ENCODE results near the gene TJP2.

DNA sequence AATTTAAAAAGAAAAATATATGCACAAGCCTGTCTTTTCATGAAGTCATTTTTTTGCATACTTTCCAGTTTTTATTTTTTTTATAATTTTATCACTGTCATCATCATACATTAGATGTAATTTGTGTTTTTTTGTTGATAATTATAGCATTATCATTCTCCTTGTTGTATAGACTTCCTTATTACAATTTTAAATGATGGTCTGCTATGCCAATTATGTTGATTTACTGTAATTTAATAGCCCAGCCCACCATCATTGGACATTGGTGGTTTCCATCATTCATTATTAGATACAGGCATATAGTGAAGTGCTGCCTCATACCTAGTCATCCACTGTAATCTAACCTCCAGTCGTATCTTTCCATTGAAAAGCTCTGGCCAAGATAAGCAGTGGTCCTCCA is 3.8 kb upstream of the TJP2 start:
- TF ChIP-seq CTCF (IDR thresholded peaks at IDR 0.05) (no peak), POLR2A (IDR thresholded peaks at IDR 0.05) (no peak)
